HepG2 (cell line): Measurements from ENCODE around the gene AMZ2. TPM values are rescaled to one million over a fixed set of nuclear protein-coding genes. Genes with fewer than 3 reads are reported as not detected.

Experiments
- ATAC-seq: fragments of 200-7000 bp; cut with Tn5 transposase; 3 replicates; pipeline ENCODE4 v1.9.1; 2020; ENCODE audit warnings: mild to moderate bottlenecking, moderate library complexity
- BruUV-seq: library from RNA; stranded (reverse); fragments of 400-500 nt; replicated peaks from 2 replicates; lab custom pipeline; 2021; lab: Mats Ljungman, UMichigan
- CTCF ChIA-PET: fragments of 300-600 bp; formaldehyde crosslinking; extraction: SDS; loops from one replicate; lab custom pipeline; 2021; ENCODE audit warnings: low total read pairs, inconsistent platforms, low intra/inter-chr PET ratio; lab: Yijun Ruan, JAX
- POLR2A ChIA-PET: fragments of 350-600 bp; sonication (Branson Sonifier 250); formaldehyde crosslinking; loops from one replicate; lab custom pipeline; 2020; ENCODE audit warnings: antibody characterized with exemption, inconsistent platforms; lab: Yijun Ruan, JAX
- DNase-seq: peaks from one replicate; pipeline ENCODE4 v3.0.0-alpha.2; 2015; ENCODE audit warnings: low spot score
- FAIRE-seq: peaks from 3 replicates; lab custom pipeline; 2011; peaks lifted over from hg19 to GRCh38; lab: Jason Lieb, UNC
- H2AFZ ChIP-seq: one replicate; pipeline ENCODE4 v1.6.1; 2011; ENCODE audit warnings: low read length, inconsistent platforms
- H3K27ac ChIP-seq: fragments of 300-600 bp; 3 replicates; pipeline ENCODE4 v1.8.0; 2011; ENCODE audit warnings: mixed run types, mild to moderate bottlenecking, mixed read lengths, low read length, inconsistent platforms; ENCODE audit not compliant: insufficient read depth; ENCODE audit errors: extremely low read length
- H3K27me3 ChIP-seq, 2 experiments: fragments of 200-600 bp in 1 of 2; 2 replicates in 1 of 2; 3 replicates in 1 of 2; pipeline versions ENCODE4 v1.6.0 to v1.8.0; 2011; ENCODE audit warnings: low read length in 2 of 2, mild to moderate bottlenecking in 2 of 2, moderate library complexity in 2 of 2, inconsistent platforms in 1 of 2; ENCODE audit not compliant: insufficient read depth in 2 of 2, control insufficient read depth in 1 of 2
- H3K36me3 ChIP-seq, 2 experiments: fragments of 200-600 bp in 1 of 2; replicated peaks in 1 of 2; 2 replicates in 1 of 2; 3 replicates in 1 of 2; pipeline versions ENCODE4 v1.5.1 to v1.8.0; 2011; ENCODE audit warnings: low read length in 2 of 2, inconsistent platforms in 1 of 2; ENCODE audit not compliant: insufficient read depth in 2 of 2, control insufficient read depth in 1 of 2
- H3K4me1 ChIP-seq: 2 replicates; pipeline ENCODE4 v1.5.1; 2012; ENCODE audit warnings: low read length, inconsistent platforms; ENCODE audit not compliant: insufficient read depth
- H3K4me2 ChIP-seq: 2 replicates; pipeline ENCODE4 v1.6.0; 2011; ENCODE audit warnings: low read depth, low read length, inconsistent platforms
- H3K4me3 ChIP-seq, 3 experiments: fragments of 200-600 bp in 1 of 3; sonication (generic), shearing (Covaris generic) in 1 of 3; replicated peaks in 1 of 3; 2 replicates each; pipeline ENCODE4 v1.5.1; 2011 to 2016; ENCODE audit warnings: low read length in 3 of 3, inconsistent platforms in 2 of 3, low read depth in 2 of 3, mild to moderate bottlenecking in 2 of 3, control low read depth in 1 of 3, mixed read lengths in 1 of 3; ENCODE audit not compliant: insufficient read depth in 1 of 3
- H3K79me2 ChIP-seq: one replicate; pipeline ENCODE4 v1.6.1; 2011; ENCODE audit warnings: low read length, inconsistent platforms; ENCODE audit not compliant: insufficient read depth
- H3K9ac ChIP-seq: 2 replicates; pipeline ENCODE4 v1.6.0; 2011; ENCODE audit warnings: mild to moderate bottlenecking, low read depth, low read length, inconsistent platforms; ENCODE audit not compliant: insufficient read depth
- H3K9me3 ChIP-seq: 2 replicates; pipeline ENCODE4 v1.5.1; 2012; ENCODE audit warnings: mild to moderate bottlenecking, low read length
- H4K20me1 ChIP-seq: 2 replicates; pipeline ENCODE4 v1.6.0; 2011; ENCODE audit warnings: inconsistent platforms, mild to moderate bottlenecking, low read length, moderate library complexity; ENCODE audit not compliant: insufficient read depth
- GPN1 ChIP-seq: sonication (generic); formaldehyde crosslinking; IDR thresholded peaks from 2 replicates; pipeline ENCODE4 v1.5.1; 2020; ENCODE audit warnings: missing genetic modification reagents, borderline replicate concordance
- KLF9 ChIP-seq: IDR thresholded peaks from 2 replicates; pipeline ENCODE4 v1.6.1; 2016; ENCODE audit warnings: low read depth
- TFE3 ChIP-seq: IDR thresholded peaks from 2 replicates; pipeline ENCODE4 v1.6.1; 2016
- UBTF ChIP-seq: sonication (generic); formaldehyde crosslinking; IDR thresholded peaks from 2 replicates; pipeline ENCODE4 v1.4.0; 2020; ENCODE audit warnings: mild to moderate bottlenecking, missing genetic modification reagents
- ZNF276 ChIP-seq: sonication (generic); formaldehyde crosslinking; IDR thresholded peaks from 2 replicates; pipeline ENCODE4 v1.4.0; 2020; ENCODE audit warnings: mild to moderate bottlenecking, low read depth, missing genetic modification reagents
- ZNF281 ChIP-seq: sonication (generic); formaldehyde crosslinking; IDR thresholded peaks from 2 replicates; pipeline ENCODE4 v1.4.0; 2020; ENCODE audit warnings: missing genetic modification reagents, borderline replicate concordance
- ZNF333 ChIP-seq: sonication (generic); formaldehyde crosslinking; IDR thresholded peaks from 2 replicates; pipeline ENCODE4 v1.4.0; 2020; ENCODE audit warnings: mild to moderate bottlenecking, missing genetic modification reagents, borderline replicate concordance
- ZNF468 ChIP-seq: sonication (generic); formaldehyde crosslinking; IDR thresholded peaks from 2 replicates; pipeline ENCODE4 v1.8.0; 2022; ENCODE audit warnings: mild to moderate bottlenecking, moderate library complexity, missing genetic modification reagents
- ZNF766 ChIP-seq: sonication (generic); formaldehyde crosslinking; IDR thresholded peaks from 2 replicates; pipeline ENCODE4 v1.5.0; 2020; ENCODE audit warnings: missing genetic modification reagents, borderline replicate concordance
- WGBS: methylation state at CpG from one replicate; pipeline ENCODE4 v1.1.6; 2017; ENCODE audit warnings: low lambda C conversion rate; 5-methylcytosine and 5-hydroxymethylcytosine counted together
- in situ Hi-C: cut with HindIII; loops from 2 replicates; pipeline ENCODE4 v1.10.0; 2017; ENCODE audit warnings: low pct_unique_long_range_greater_than_20kb; ENCODE audit not compliant: extremely low pct_ligation_motif_present
- intact Hi-C: fragments of 100-400 bp; cut with micrococcal nuclease; formaldehyde crosslinking; loops from one replicate; pipeline ENCODE4 v1.10.0; 2022; ENCODE audit not compliant: unreplicated experiment
- polyA plus RNA-seq, 8 experiments: library from polyadenylated mRNA; depleted of rRNA in 3 of 8; stranded (reverse) in 7 of 8; unstranded in 1 of 8; fragments of >200 nt; fragmentation: Illumina TruSeq in 4 of 8; extraction: Trizol in 4 of 8; gene quantifications; 2 replicates each; pipeline versions ENCODE4 v1.2.1 to v1.2.3, GENCODE V29; 2011 to 2016; ENCODE audit warnings: low read depth in 4 of 8, missing spikeins in 1 of 8, mixed read lengths in 1 of 8; ENCODE audit not compliant: insufficient read depth in 1 of 8
- total RNA-seq, 5 experiments: library from RNA; depleted of rRNA; stranded (reverse); fragments of >200 nt; fragmentation: Illumina TruSeq; extraction: Trizol; gene quantifications; 2 replicates each; pipeline ENCODE4 v1.2.3, GENCODE V29; 2016; ENCODE audit warnings: low read depth in 1 of 5

The AMZ2 gene
- total and polyA plus RNA-seq, 2 of the 13 experiments (the other 11 are each of a cell fraction or from before 2014, with no cell fraction given) = 86.9 to 90.2 TPM

- no peak for TF ChIP-seq GPN1 (CRISPR knock-in tag)
Measured at GRCh38 chr17:68205251-68205807, 42.5 kb upstream of the AMZ2 start (continued).

- intact Hi-C loops (loop anchor here (5.0 kb wide), 1 partner anchor 41 kb away; the partner anchor contains the start of gene AMZ2), in situ Hi-C loops (no loop called here)
- no TSS peak for BruUV-seq
- H4K20me1 ChIP-seq = no peaks in the 10 kb centered on the region
- peaks cover 0 to 23% of the 10 kb centered on the region in 2 experiments; a peak in 3 of 5 replicates for H3K27me3 ChIP-seq
- peaks cover 3 to 13% of the 10 kb centered on the region in 2 experiments; a peak in 3 of 5 replicates for H3K36me3 ChIP-seq
- DNase-seq = no peak
- peaks cover 27% of the 10 kb centered on the region for H3K4me1 ChIP-seq
- no peak overlapping the region for H2AFZ ChIP-seq
- ATAC-seq = peak; percentile 20
- H3K9ac ChIP-seq = peak overlapping the region; percentile 64
- POLR2A ChIA-PET = interaction anchor here (1.0 to 1.9 kb wide), 3 partner anchors 41 to 251 kb away, joined by 3 to 7 read pairs (median 5); partner anchors contain the start of genes AMZ2 and WIPI1
- peak overlapping the region; percentile 85 for H3K4me2 ChIP-seq
- peaks cover 9% of the 10 kb centered on the region for H3K79me2 ChIP-seq
- CTCF ChIA-PET = interaction anchor here (1.4 to 2.3 kb wide), 2 partner anchors 33 to 230 kb away, joined by 3 to 15 read pairs; no protein-coding TSS in a partner anchor
- FAIRE-seq = no peak
- H3K27ac ChIP-seq = peak overlapping the region; percentile 44
- no peaks in the 10 kb centered on the region for H3K9me3 ChIP-seq
- WGBS = under 1% methylated on average over 37 of the region's 50 CpGs
- peak overlapping the region; percentile 68 to 85 (median 84) for H3K4me3 ChIP-seq
- TF ChIP-seq UBTF (CRISPR knock-in tag) (peak; percentile 24; the same call in 1 of the 2 replicates), KLF9 (CRISPR knock-in tag) (no peak), ZNF333 (no peak), TFE3 (CRISPR knock-in tag) (0 out of 2 replicates have a peak, but pooled peaks have one; percentile 29), ZNF281 (peak; percentile 17; the same call in 1 of the 2 replicates), ZNF766 (CRISPR knock-in tag) (0 out of 2 replicates have a peak, but pooled peaks have one; percentile 2), ZNF468 (CRISPR knock-in tag) (0 out of 2 replicates have a peak, but pooled peaks have one; percentile 15), ZNF276 (CRISPR knock-in tag) (no peak)
Measured at GRCh38 chr17:68205808-68206720, 41.8 kb upstream of the AMZ2 start.
